Omental fat pad (tissue), 4 donors: ENCODE measurements around the gene FOXN1. TPM values are rescaled to one million over a fixed set of nuclear protein-coding genes. Genes with fewer than 3 reads are reported as not detected.

ENCODE experiments used
- ATAC-seq: fragments of 150-250 bp; one replicate; pipeline ENCODE4 v1.9.1; 2016; ENCODE audit warnings: mild to moderate bottlenecking, moderate library complexity; ENCODE audit not compliant: low FRiP score
- DNase-seq: peaks from one replicate; pipeline ENCODE4 v3.0.0-alpha.2; 2019; ENCODE audit warnings: low spot score
- CTCF ChIP-seq, 3 donors: fragments of 450-650 bp; IDR thresholded peaks; one replicate each; pipeline ENCODE4 v1.5.1; 2016 to 2017; ENCODE audit warnings: antibody characterized with exemption in 3 of 3, mild to moderate bottlenecking in 3 of 3, moderate library complexity in 2 of 3
- total RNA-seq, 4 donors: library from RNA; depleted of rRNA; stranded (reverse); fragments of >200 nt; gene quantifications; one replicate each; pipeline ENCODE4 v1.1.0, GENCODE V29; 2016

The FOXN1 gene
- total RNA-seq, 4 donors from 2014 or later = not detected

- TF ChIP-seq CTCF (IDR thresholded peaks at IDR 0.05) = no peak
- ATAC-seq (no peak), DNase-seq (no peak)
Measured at GRCh38 chr17:28511858-28512461, 5.8 kb downstream of the FOXN1 start.

- ATAC-seq (no peak), DNase-seq (no peak)
- TF ChIP-seq CTCF (IDR thresholded peaks at IDR 0.05) = no peak
Measured at GRCh38 chr17:28513476-28513875, 7.3 kb downstream of the FOXN1 start.

- ATAC-seq = no peak
- no peak for DNase-seq
- TF ChIP-seq CTCF (IDR thresholded peaks at IDR 0.05) = no peak
Measured at GRCh38 chr17:28514561-28515002, 8.4 kb downstream of the FOXN1 start.

- no peak for TF ChIP-seq CTCF (IDR thresholded peaks at IDR 0.05)
- DNase-seq (no peak), ATAC-seq (no peak)
Measured at GRCh38 chr17:28515518-28515917, 9.4 kb downstream of the FOXN1 start.

GRCh38 chr17:28518132-28518531 lies 12.0 kb downstream of the FOXN1 start:
- no peak for ATAC-seq
- TF ChIP-seq CTCF (IDR thresholded peaks at IDR 0.05) = no peak
- DNase-seq = no peak

GRCh38 chr17:28518578-28518977 lies 12.4 kb downstream of the FOXN1 start:
- no peak for TF ChIP-seq CTCF (IDR thresholded peaks at IDR 0.05)
- DNase-seq = no peak

GRCh38 chr17:28519236-28519635 lies 13.1 kb downstream of the FOXN1 start:
- DNase-seq = no peak
- ATAC-seq = no peak
- no peak for TF ChIP-seq CTCF (IDR thresholded peaks at IDR 0.05)

More at GRCh38 chr17:28518578-28518977, 12.4 kb downstream of the FOXN1 start:
- ATAC-seq = no peak
